Vagina (tissue), 2 donors: ENCODE results near the gene POLR2E. TPM values are rescaled to one million over a fixed set of nuclear protein-coding genes. Genes with fewer than 3 reads are reported as not detected.

Source experiments
- DNase-seq, 2 donors: peaks; one replicate each; pipeline ENCODE4 v3.0.0-alpha.2; 2017; ENCODE audit errors: extremely low spot score in 2 of 2
- H3K27ac ChIP-seq: fragments of 200-600 bp; sonication (generic); one replicate; pipeline ENCODE4 v1.5.1; 2019
- H3K27me3 ChIP-seq: fragments of 200-600 bp; sonication (generic); one replicate; pipeline ENCODE4 v1.5.1; 2019
- H3K36me3 ChIP-seq, 2 donors: fragments of 200-600 bp; sonication (generic); one replicate each; pipeline ENCODE4 v1.5.1; 2017 to 2019
- H3K4me1 ChIP-seq: fragments of 200-600 bp; sonication (generic); one replicate; pipeline ENCODE4 v1.5.1; 2019
- H3K4me3 ChIP-seq, 2 donors: fragments of 200-600 bp; sonication (generic); 1 replicate in 1 of 2; 2 replicates in 1 of 2; pipeline ENCODE4 v1.5.1; 2016 to 2019
- H3K9me3 ChIP-seq: fragments of 200-600 bp; sonication (generic); one replicate; pipeline ENCODE4 v1.5.1; 2019
- CTCF ChIP-seq, 3 experiments: fragments of 450-650 bp in 2 of 3; fragments of 200-600 bp in 1 of 3; sonication (generic) in 1 of 3; IDR thresholded peaks; one replicate each; pipeline ENCODE4 v1.5.1; 2017 to 2019; ENCODE audit warnings: antibody characterized with exemption in 3 of 3, mild to moderate bottlenecking in 2 of 3, moderate library complexity in 2 of 3
- POLR2A ChIP-seq, 2 donors: fragments of 450-650 bp; IDR thresholded peaks; one replicate each; pipeline ENCODE4 v1.6.1; 2017; ENCODE audit warnings: antibody characterized with exemption in 2 of 2, mild to moderate bottlenecking in 2 of 2, moderate library complexity in 2 of 2
- POLR2AphosphoS5 ChIP-seq, 2 donors: sonication (generic); formaldehyde crosslinking; IDR thresholded peaks; one replicate each; pipeline ENCODE4 v1.9.0; 2017; ENCODE audit warnings: antibody characterized with exemption in 2 of 2, mild to moderate bottlenecking in 2 of 2, low read depth in 1 of 2; ENCODE audit not compliant: insufficient read depth in 1 of 2
- intact Hi-C: fragments of 100-400 bp; cut with DNase I; formaldehyde crosslinking; loops from one replicate; pipeline ENCODE4 v1.15.1; 2023
- total RNA-seq: library from RNA; depleted of rRNA; stranded (reverse); fragments of >200 nt; gene quantifications from one replicate; pipeline ENCODE4 v1.2.3, GENCODE V29; 2016

The POLR2E gene
- total RNA-seq, 1 donor from 2014 or later, result 83.7 TPM

GRCh38 chr19:1085676-1086442 is 9.3 kb downstream of the POLR2E start:
- Histone ChIP-seq H3K4me3 (no peak overlapping the region), H3K27ac (no peak overlapping the region), H3K9me3 (no peaks in the 10 kb centered on the region), H3K36me3 (peaks cover 0 to 18% of the 10 kb centered on the region in 2 donors), H3K4me1 (peaks cover 21% of the 10 kb centered on the region), H3K27me3 (no peaks in the 10 kb centered on the region)
- DNase-seq, result no peak
- intact Hi-C loops, result no loop called here
- TF ChIP-seq POLR2A (IDR thresholded peaks at IDR 0.05) (no peak), CTCF (IDR thresholded peaks at IDR 0.05) (no peak), POLR2AphosphoS5 (IDR thresholded peaks at IDR 0.05; ENCODE audit: insufficient read depth in 1 of 2, low read depth in 1 of 2) (no peak)

GRCh38 chr19:1085053-1085658 is 10.0 kb downstream of the POLR2E start:
- no peaks in the 10 kb centered on the region for H3K9me3 ChIP-seq
- no peak for TF ChIP-seq POLR2A (IDR thresholded peaks at IDR 0.05)
- no peak for TF ChIP-seq CTCF (IDR thresholded peaks at IDR 0.05)
- no peak for TF ChIP-seq POLR2AphosphoS5 (IDR thresholded peaks at IDR 0.05; ENCODE audit: insufficient read depth in 1 of 2, low read depth in 1 of 2)
- H3K27ac ChIP-seq, result no peak overlapping the region
- intact Hi-C loops, result no loop called here
- H3K36me3 ChIP-seq, result peaks cover 0 to 11% of the 10 kb centered on the region in 2 donors
- H3K4me3 ChIP-seq, result no peak overlapping the region
- H3K4me1 ChIP-seq, result peaks cover 21% of the 10 kb centered on the region
- DNase-seq, result no peak
- no peaks in the 10 kb centered on the region for H3K27me3 ChIP-seq

- H3K4me3 ChIP-seq, result no peak overlapping the region
- H3K27me3 ChIP-seq, result no peaks in the 10 kb centered on the region
- no peak for TF ChIP-seq POLR2A (IDR thresholded peaks at IDR 0.05)
- H3K9me3 ChIP-seq, result no peaks in the 10 kb centered on the region
- intact Hi-C loops, result no loop called here
- H3K36me3 ChIP-seq, result peaks cover 0 to 6% of the 10 kb centered on the region in 2 donors
- peaks cover 21% of the 10 kb centered on the region for H3K4me1 ChIP-seq
- DNase-seq, result no peak
- H3K27ac ChIP-seq, result no peak overlapping the region
Observed at GRCh38 chr19:1084024-1084868, 10.9 kb downstream of the POLR2E start.

- intact Hi-C loops, result no loop called here
- Histone ChIP-seq H3K36me3 (peaks cover 0 to 4% of the 10 kb centered on the region in 2 donors), H3K4me1 (peaks cover 21% of the 10 kb centered on the region), H3K9me3 (no peaks in the 10 kb centered on the region), H3K4me3 (peak overlapping the region in 1 of 2 donors; percentile 20), H3K27me3 (no peaks in the 10 kb centered on the region), H3K27ac (no peak overlapping the region)
- TF ChIP-seq POLR2A (IDR thresholded peaks at IDR 0.05) (no peak), POLR2AphosphoS5 (IDR thresholded peaks at IDR 0.05; ENCODE audit: insufficient read depth in 1 of 2, low read depth in 1 of 2) (no peak), CTCF (IDR thresholded peaks at IDR 0.05) (no peak)
- DNase-seq, result no peak
Observed at GRCh38 chr19:1082928-1083816, 12.0 kb downstream of the POLR2E start.
